IPS DF 4.7 (cell line): Measurements from ENCODE around the gene MREG.
"Not testable (repeated sequence)": the region's sequence is repeated elsewhere in the genome, so short reads cannot be mapped to it uniquely, and the experiment has no call there.

Experiments used
- DNase-seq: peaks from one replicate; pipeline ENCODE4 v3.0.0-alpha.2; 2013; ENCODE audit warnings: low spot score; ENCODE audit errors: extremely low read depth

Gene MREG

DNA sequence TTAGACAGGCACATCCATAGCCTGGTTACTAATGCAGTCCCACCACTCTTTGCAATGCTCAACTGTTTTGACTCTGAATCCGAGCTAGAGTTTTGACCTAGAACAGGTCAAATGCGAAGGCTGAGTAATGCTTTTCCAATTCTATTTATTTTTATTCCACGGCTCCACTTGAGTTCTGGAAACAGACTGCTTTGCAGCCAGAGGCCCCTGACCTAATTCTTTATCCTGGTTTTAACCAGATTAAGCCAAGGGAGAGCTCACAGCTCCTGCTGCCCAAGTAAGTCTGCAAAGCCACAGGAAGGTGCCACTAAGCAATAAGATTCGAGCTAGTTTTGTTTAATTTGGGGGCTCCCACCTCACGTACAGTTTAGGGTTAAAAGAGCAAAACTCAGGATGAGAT is 51.4 kb downstream of the MREG start:
- no peak for DNase-seq

DNA sequence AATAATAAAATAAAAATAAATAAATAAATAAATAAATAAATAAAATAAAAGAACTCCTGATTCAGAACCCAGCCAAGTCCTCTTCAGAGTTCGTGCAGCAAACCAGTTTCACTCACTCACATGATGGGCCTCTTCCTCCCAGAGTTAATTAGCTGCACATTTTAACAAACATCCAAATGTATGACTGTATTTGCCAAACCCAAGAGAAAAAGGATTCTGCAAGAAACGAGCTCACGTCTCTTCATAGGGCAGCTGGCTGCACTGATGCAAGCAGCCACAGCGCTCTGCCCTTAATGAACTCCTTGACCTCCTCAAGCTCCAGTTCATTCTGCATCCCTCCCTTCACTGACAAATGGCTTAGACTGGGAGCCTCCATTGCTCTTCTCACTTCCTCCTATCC is 55.1 kb downstream of the MREG start:
- DNase-seq, result no peak

DNA sequence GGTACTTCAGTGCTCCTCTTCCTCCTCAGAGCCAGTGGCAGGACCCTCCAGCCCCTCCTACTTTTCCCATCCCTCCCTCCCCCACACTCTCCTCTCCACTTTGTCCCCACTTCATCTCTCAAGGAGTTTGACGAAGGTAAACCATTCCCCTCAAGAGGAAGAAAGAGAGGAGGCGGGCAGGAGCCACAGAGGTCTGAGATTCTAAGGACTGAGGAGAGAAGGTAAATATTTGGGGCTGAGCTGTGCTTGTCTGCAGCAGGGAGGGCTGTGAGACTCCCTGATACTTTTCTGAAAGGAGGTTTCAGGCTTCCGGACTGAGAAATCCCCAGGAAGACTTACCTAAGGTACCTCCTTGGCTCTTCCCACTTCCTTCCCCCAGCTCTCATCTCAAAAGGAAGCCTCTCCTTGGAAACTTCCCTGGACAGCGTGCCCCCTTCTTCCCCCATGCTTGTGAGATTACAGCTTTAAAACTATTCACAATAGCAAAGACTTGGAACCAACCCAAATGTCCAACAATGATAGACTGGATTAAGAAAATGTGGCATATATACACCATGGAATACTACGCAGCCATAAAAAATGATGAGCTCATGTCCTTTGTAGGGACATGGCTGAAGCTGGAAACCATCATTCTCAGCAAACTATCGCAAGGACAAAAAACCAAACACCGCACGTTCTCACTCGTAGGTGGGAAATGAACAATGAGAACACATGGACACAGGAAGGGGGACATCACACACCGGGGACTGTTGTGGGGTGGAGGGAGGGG is 55.8 kb downstream of the MREG start:
- not testable (repeated sequence) for DNase-seq

DNA sequence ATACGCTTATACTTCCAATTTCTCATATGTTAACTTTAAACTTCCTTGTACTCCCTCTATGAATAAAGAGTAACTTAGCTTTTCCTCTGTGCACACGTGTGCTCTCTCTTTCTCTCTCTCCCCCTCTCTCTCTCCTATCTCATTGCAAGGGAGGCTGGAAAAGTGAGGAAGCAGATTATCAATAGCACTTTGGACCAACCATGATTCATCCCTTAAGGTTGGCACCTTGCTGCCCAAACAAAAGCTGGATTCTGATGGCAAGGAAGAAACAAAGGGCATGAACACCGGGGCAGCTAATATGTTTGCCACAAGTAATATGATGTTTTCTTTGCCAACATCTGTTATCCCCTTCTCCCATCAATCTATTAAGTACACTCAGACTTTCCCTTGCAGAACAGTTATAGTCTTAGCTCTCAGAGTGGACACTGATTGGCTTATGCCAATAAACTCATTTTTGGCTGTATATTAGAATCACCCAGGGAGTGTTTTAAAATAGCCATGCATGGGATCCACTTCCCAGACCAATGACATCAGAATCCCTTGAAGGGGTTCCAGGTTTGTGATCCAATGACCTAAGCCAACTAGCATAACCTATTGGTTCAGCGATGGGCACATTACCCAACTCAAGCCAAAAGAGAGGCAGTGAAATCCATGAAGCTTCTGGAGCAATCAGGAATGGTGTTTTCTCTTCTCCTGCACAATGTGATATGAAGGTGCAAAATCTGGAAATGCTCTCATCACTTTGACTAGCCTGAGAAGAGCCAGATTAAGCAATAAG is 60.3 kb downstream of the MREG start:
- DNase-seq, result no peak

DNA sequence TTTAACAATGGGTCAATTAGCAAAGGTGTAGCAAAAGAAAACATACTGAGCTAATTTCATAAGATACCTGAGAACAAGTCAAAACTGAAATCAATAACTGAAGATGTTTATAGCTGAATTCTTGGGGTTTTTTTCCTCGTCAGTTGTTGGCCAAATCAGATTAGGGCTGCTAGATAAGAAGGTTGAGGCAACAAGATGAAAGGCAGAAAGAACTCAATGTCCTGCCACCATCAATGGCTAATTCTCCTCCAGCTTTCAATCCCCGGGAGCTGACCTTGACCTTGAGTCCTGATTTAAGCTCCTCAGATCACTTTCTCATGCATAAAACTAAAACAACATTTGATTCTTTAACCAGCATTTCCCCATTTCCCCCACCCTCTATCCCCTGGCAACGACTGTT is 61.8 kb downstream of the MREG start:
- no peak for DNase-seq

DNA sequence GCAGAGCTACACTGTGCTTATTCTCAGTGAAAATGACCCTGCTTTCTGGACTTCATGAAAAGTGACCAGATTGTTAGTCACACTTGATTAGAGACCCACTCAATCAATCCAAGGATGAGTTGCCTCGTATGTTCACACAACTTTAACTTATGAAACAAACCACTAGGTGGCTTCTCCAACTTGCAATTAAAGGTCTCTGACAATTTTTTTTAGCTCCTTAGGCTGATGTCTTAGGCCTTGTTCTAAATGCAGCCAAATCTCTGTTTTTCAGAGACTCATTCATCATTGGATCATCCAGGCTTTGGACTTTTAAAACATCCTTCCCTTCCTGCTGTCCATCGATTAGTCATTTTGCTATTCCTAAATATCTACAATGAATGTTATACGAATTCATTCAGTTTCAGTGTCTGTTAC is 63.4 kb downstream of the MREG start:
- DNase-seq, result no peak

DNA sequence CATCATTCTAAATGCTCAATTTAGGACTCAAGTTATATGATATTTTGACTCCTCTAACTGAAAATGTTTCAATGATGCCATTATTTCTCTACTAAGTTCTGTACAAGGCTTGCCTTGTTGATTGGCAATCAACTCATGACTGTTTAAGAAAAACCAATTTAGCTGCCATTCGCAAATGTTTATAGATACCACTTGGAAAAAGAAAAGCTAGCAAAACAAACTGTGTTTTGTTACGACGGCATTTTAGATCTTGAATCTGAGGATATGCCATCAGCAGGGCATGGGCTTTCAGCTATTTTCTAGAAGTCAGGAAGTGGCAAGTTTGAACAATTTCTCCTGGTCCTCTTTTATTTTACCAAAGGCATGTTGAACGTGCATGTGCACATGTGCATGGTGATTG is 65.3 kb downstream of the MREG start:
- DNase-seq, result no peak

DNA sequence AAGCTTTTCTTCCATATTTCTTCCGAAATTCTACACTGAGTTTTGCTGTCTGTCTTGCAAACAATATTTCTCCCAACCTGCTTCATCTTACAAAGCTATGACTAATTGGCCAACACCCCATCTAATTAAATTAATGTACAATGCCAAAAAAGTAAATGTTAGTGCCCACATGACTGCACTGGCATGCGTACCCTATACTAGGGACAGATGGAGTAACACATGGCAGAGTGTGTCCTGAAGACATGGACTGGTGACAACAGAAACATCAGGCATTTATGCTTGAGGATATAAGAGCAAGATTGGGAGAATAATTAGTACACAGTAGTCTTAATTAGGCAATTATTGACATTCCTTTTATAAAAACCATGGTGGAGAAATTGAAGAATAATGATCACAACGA is 66.8 kb downstream of the MREG start:
- no peak for DNase-seq

DNA sequence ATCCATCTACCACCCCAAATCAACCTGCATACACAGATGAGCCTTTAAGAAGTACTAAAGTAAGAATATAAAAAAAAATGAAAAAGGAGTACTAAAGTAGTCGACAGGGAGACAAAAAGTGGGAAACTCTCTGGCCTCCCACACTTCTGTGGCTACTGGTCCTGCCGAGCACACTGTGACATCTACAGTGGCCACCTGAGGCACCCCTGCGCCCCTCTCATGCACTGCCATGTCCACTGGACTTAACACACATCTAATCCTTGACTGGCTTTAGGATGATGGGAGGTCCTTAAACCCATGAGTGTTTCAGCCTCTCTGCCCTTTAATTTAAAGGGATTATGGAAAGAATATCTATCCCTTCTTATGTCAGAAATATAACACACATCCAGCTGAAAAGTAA is 71.2 kb downstream of the MREG start:
- no peak for DNase-seq

DNA sequence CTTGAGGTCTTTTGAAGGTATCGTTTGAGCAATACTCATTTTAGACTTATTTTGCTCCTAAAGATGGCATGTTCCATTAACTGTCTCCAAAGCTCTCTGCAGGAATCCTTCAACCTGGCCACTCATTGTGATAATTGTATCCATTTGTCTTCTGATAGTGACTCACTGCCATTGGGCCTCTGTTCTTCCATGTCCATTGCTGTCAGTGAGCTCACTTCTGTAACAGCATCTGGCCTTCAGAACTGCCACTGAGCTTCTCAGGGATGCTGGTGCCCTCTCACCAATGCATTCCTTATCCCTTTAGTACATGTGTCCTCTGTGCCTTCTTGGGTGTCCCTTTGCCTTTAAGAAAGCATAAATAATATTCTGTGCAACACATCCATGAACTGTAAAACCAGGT is 71.6 kb downstream of the MREG start:
- no peak for DNase-seq

DNA sequence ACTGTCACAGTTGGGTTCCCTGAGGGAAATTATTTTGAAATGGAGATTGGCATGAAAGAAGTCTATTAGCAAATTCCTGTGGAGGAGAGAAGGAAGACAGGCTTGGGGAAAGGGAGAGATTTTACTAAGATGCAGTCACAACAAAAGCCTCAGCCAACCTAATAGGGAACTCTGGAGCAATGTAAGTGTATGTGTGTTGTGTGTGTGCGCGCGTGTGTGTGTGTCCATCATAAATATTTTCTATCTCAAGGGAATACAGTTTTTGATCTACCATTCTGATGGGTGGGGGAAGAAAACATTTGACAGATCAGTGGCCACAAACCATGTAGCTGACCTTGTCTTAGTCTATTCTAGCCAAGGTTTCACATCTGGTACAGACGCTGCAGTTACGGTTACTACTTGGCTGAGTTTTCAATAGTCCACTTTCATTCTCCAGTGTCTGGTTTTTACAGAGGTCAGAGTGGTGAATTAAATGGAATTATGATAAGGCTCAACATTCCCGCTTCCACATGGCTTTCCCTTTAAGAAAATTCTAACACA is 72.6 kb downstream of the MREG start:
- DNase-seq, result no peak

DNA sequence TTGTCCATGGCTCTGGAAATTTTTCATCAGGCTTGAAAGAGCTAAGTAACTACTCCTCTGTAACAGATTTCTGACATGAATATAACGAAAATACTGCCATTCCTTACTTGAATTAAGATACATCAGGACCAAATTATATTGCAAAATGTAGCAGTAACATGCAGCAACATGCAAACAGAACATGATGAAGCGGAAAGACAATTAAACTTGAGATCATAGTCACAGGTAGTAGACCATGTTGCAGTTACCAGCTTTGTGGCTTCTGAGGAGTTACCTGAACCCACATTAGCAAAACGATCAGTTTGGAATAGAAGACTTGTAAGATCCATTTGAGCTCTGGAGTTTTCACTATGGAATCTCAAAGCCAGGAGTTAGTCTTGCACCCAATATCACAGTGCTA is 76.2 kb downstream of the MREG start:
- DNase-seq, result no peak

DNA sequence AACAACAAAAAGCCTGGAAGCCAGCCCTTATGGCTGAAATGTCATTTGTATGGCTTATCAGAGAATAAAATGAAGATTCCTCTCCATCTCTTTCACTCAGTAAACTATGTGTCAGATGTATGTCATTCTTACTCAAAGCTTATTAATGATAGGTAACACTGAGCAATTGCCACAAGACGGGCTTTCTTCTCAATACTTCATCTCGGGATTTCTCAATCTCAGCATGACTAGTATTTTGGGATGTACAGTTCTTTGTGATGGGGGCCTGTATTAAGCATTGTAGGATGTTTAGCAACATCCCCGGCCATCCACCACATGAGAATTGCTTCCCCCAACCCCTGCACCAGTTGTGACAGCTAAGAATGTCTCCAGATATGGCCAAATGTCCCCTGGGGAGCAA is 80.2 kb downstream of the MREG start:
- no peak for DNase-seq

DNA sequence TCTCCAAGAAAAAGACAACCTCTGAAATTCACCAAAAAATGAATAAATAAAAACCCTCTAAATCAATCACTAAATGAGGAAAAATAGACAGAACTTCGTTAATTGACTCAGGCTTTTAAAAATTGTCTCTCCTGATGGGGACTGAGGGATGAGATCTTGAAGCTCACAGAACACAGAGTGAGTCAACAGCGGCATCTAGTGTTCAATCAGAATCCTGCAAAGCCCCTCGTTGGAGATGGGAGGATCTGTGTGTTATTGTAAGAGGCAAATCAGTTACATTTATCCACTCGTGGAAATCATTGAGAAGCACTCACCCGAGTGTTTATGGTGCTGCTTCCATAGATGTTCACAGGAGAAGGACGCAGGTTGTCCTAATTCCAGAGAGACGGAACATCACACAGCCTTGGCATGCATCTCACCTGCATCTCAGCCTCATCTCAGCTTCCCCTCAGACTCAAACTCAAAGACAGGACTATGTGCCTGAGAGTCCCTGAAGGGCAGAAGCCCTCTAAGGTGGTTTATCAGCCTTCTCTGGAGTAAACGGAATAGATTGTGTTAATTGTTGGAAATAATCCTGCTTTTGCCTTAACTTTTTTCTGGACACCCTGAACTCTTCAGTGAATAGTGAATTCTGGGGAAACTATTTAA is 82.0 kb downstream of the MREG start:
- no peak for DNase-seq

DNA sequence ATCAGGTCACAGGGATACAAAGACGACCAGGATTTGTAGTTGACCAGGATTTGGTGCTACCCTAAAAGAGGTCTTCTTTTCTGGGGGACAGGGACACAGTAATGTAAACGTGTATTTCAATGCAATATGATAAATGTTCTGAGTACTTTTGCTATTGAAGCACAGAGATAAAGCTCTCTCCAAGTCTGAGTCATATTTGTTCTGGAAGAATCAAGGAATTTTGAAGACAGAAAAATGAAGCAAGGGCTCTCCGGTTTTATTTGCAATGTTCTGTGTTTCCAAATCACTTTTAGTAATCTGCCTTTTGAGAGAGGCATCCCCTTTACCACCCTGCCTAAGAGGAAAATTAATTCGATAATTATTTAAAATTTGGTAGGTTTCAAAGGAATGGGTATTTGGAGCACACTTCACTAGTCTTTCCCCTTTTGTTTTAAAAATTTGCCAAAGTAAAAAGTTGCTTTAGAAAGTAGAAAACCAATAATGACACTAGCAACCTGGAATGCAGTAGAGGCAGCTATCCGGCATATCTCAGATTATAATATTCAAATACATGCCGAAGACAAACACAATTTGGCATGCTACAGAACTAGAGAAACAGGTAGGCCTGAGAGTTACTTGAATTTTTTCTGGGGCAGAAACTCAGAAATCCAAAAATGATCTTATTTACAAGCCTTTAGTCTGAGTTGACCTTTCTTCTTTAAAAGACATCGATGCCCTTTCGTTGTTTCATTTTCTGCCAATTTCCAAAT is 82.7 kb downstream of the MREG start:
- DNase-seq, result no peak

DNA sequence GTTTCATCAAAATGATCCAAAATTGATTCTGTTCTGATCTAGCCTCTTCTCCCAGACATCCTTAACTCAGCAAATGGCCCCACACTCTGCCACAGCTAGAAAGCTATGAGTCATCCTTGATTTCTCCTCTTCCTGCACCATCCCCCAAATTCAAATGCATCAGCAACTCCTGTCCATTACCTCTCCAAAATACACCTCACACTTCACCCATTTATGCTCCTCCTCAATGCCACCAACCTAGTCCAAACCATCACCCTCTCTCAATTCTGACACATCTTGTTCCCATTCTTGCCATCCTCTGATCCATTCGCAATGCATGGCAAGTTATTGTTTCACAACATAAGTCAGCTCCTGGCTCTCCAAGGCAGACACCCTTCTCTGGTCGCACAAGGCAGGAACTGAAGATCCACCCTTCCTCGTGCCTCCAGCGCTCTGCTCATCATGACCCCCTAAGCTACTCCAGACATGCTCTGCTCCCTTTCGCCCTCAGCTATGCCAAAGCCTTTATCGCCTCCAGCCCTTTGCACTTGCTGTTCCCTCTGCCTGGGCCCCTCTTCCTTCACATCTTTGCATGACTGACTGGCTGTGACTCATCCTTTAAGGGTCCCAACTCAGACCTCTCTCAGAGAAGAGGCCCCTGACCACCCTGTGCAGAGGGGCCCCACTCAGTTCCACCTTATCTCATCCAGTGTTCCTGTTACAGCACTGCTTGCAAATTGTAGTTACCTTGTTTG is 83.6 kb downstream of the MREG start:
- no peak for DNase-seq

DNA sequence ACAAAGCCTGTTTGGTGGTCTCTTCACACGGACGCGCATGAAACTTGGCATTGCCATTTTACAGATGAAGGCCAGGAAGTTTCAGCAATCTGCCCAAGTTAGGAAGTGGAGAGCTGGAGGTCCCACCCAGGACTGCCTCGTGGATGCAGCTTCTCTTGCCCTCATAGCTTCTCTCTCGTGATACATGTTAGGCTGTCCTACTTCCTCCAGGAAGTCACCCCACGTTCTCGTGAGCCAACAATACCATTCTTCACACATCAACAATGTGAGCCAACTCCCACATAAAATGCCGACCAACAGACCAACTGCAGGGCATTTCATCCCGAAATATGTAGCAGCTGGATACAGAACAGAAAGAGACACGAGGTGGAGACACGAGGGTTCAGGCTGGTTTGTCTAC is 85.3 kb downstream of the MREG start:
- DNase-seq, result no peak

DNA sequence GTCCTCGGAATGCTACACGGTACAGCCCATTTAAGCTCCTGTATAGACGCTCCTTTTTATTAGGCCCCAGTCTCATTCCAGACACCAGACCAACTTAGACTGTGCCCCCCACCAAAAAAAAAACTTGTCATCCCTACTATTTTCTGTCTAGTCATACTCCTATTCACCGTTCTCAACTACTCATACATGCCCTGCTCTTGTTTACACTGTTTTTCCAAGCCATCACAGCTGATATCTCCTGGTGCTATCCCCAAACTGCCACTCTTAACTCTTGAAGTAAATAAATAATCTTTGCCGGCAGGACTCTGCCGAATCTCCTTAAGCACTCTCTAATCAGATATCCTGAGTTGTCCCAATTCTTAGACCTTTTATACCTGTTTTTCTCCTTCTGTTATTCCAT is 86.4 kb downstream of the MREG start:
- not testable (repeated sequence) for DNase-seq

DNA sequence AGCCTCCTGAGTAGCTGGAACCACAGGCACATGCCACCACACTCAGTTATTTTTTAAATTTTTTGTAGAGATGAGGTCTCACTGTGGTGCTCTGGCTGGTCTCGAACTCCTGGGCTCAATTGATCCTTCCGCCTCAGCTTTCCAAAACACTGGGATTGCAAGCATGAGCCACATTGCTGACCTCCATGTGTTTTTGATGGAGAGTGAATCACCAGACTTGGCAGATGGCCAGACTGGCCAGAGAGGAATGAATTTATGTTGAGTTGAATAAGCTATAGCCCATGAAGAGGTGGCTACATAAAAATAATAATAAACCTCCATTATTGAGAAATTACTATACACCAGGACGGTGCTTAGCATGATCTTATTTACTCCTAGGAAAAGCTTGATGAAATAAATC is 91.5 kb downstream of the MREG start:
- no peak for DNase-seq

DNA sequence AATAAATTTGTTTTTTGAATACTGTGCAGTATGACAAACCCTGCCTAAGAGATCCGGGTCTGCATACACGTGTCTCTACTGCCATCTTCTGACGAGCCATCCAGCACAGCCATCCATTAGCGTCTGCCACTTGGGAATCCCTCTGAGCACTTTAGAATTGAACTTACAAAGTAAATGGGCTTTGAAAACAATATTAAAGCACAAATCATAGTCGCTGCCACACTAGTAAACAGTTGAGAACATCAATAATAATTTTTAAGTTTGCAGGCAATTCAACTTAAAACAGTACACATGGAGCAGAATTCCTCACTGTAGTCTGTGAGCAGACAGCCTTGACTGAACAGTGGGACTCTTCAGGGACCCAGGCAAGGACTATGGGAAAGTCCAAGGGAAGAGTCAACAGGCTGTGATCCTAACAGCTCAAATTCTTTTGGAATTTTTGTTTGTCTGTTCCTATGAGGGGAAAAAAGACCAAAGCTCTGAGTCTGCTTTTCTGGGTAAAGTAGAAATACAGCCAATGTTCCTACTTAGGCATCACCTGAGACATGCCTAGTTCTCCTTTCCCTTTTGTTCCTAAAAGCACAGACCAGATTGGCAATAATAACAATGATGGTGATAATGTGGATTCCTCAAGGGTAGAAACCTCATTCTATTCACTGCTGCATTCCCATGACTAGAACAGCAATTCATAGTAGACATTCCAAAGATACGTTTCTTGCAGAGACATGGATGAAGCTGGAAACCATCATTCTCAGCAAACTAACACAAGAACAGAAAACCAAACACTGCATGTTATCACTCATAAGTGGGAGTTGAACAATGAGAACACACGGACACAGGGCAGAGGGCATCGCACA is 92.9 kb downstream of the MREG start:
- no peak for DNase-seq
